ENCODE data around the gene NEMP2.

NEMP2 gene

DNA sequence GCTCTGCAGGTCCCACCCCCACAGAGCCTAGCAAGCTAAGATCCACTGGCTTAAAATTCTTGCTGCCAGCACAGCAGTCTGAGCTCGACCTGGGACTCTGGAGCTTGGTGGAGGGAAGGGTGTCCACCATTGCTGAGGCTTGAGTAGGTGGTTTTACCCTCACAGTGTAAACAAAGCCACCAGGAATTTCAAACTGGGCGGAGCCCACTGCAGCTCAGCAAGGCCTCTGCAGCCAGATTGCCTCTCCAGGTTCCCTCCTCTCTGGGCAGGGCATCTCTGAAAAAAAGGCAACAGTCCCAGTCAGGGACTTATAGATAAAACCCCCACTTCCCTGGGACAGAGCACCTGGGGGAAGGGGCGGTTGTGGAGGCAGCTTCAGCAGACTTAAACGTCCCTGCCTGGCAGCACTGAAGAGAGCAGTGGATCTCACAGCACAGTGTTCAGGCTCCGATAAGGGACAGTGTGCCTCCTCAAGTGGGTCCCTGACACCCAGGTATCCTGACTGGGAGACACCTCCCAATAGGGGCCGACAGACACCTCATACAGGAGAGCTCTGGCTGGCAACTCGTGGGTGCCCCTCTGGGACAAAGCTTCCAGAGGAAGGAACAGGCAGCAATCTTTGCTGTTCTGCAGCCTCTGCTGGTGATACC lies 20.0 kb upstream of the NEMP2 start:
- Histone ChIP-seq H3K27ac (ENCODE audit: insufficient read depth, low read depth, low read length, poor library complexity, severe bottlenecking) (no peak overlapping the region), H3K4me1 (ENCODE audit: control insufficient read depth, insufficient read depth, low read length) (peaks cover 4% of the 10 kb centered on the region), H3K27me3 (ENCODE audit: control insufficient read depth, insufficient read depth, low read length, poor library complexity, severe bottlenecking) (no peaks in the 10 kb centered on the region), H3K4me3 (ENCODE audit: insufficient read depth, low read depth, low read length) (no peak overlapping the region), H3K9me3 (ENCODE audit: control insufficient read depth, low read length) (no peaks in the 10 kb centered on the region), H3K36me3 (ENCODE audit: control insufficient read depth, insufficient read depth, low read length) (no peaks in the 10 kb centered on the region)
- 75 to 76% methylated on average over 7 of the region's 7 CpGs for WGBS, 2 experiments

DNA sequence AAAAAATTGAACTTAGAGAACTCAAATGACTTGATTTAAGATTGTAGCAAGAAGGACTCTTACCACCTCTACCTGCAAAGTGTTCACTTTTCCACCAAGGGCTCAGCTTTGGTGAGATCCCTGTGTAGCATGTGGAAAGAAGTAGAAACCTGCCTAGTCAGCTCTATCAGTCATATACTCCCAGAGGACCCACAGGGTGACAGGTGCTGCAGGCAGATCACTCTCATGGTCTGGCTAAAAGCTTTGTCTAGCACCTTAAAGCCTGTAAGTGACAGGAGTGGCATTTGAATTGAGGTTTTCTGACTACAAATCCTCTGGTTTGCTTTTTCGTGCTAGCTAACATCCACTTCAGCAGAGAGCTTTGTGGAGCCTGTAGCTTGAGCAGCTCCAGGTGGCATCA lies 18.7 kb upstream of the NEMP2 start:
- H3K36me3 ChIP-seq (ENCODE audit: control insufficient read depth, insufficient read depth, low read length), result no peaks in the 10 kb centered on the region
- no peak overlapping the region for H3K27ac ChIP-seq (ENCODE audit: insufficient read depth, low read depth, low read length, poor library complexity, severe bottlenecking)
- H3K9me3 ChIP-seq (ENCODE audit: control insufficient read depth, low read length), result no peaks in the 10 kb centered on the region
- peaks cover 4% of the 10 kb centered on the region for H3K4me1 ChIP-seq (ENCODE audit: control insufficient read depth, insufficient read depth, low read length)
- WGBS, 2 experiments, result 94 to 100% methylated on average over 1 of the region's 1 CpG
- no peaks in the 10 kb centered on the region for H3K27me3 ChIP-seq (ENCODE audit: control insufficient read depth, insufficient read depth, low read length, poor library complexity, severe bottlenecking)
- no peak overlapping the region for H3K4me3 ChIP-seq (ENCODE audit: insufficient read depth, low read depth, low read length)

DNA sequence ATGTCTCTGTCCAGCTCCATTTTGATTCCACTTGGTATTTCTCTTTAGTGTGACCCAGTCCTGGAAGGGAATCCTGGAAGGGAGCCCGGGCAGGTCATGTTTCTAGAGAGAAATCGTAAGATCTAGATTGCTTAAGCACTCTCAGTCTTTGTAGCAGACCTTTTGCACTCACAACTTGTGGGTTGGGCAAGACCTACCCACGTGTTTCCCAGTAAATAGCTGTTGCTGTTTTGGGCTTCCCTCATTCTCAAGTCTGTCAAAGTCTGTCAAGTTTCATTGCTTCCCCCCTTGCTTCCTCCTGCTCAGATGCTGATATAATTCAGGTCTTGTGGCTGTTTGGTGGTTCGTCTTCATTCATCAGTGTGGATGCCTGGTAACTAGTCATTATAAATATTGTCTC lies 17.4 kb upstream of the NEMP2 start:
- Histone ChIP-seq H3K36me3 (ENCODE audit: control insufficient read depth, insufficient read depth, low read length) (no peaks in the 10 kb centered on the region), H3K27ac (ENCODE audit: insufficient read depth, low read depth, low read length, poor library complexity, severe bottlenecking) (no peak overlapping the region), H3K4me1 (ENCODE audit: control insufficient read depth, insufficient read depth, low read length) (peaks cover 4% of the 10 kb centered on the region), H3K9me3 (ENCODE audit: control insufficient read depth, low read length) (no peaks in the 10 kb centered on the region), H3K27me3 (ENCODE audit: control insufficient read depth, insufficient read depth, low read length, poor library complexity, severe bottlenecking) (no peaks in the 10 kb centered on the region), H3K4me3 (ENCODE audit: insufficient read depth, low read depth, low read length) (no peak overlapping the region)
- WGBS, 2 experiments, result 84 to 88% methylated on average over 4 of the region's 4 CpGs

DNA sequence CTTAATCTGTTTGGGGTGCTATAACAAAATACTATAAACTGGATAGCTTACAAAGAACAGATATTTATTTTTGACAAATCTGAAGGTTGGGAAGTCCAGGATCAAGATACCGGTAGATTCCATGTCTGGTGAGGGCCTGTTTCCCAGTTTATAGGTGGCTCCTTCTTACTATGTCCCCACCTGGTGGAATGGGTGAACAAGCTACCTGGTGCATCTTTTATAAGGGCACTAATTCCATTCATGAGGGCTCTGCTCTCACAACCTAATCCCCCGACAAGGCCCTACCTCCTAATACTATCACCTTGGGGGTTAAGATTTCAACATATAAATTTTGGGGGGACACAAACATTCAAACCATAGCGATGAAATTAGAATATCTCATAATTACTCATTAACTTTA lies 15.6 kb upstream of the NEMP2 start:
- no peak overlapping the region for H3K4me3 ChIP-seq (ENCODE audit: insufficient read depth, low read depth, low read length)
- H3K4me1 ChIP-seq (ENCODE audit: control insufficient read depth, insufficient read depth, low read length), result peaks cover 4% of the 10 kb centered on the region
- no peaks in the 10 kb centered on the region for H3K9me3 ChIP-seq (ENCODE audit: control insufficient read depth, low read length)
- WGBS, 2 experiments, result 95 to 97% methylated on average over 3 of the region's 3 CpGs
- no peak overlapping the region for H3K27ac ChIP-seq (ENCODE audit: insufficient read depth, low read depth, low read length, poor library complexity, severe bottlenecking)
- no peaks in the 10 kb centered on the region for H3K36me3 ChIP-seq (ENCODE audit: control insufficient read depth, insufficient read depth, low read length)
- no peaks in the 10 kb centered on the region for H3K27me3 ChIP-seq (ENCODE audit: control insufficient read depth, insufficient read depth, low read length, poor library complexity, severe bottlenecking)

DNA sequence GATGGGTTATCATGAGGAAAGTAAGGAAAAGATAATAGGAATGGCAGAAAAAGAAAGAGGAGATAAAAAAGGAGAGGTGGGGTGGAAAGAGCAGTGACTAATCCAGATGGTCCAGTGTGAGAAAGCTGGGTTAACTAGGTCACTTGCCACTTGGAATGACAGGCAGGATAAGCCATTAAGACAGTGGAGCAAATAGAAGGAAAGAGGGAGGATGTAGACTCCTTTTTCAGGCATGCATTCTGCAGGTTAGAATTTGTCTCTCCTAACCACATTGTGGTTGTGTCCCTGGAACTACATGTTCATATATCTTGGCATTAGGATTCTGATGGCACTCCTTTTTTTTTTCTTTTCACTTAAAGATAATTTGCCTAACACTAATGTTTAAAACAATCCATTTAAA lies 13.4 kb upstream of the NEMP2 start:
- H3K9me3 ChIP-seq (ENCODE audit: control insufficient read depth, low read length), result no peaks in the 10 kb centered on the region
- H3K27me3 ChIP-seq (ENCODE audit: control insufficient read depth, insufficient read depth, low read length, poor library complexity, severe bottlenecking), result no peaks in the 10 kb centered on the region
- H3K36me3 ChIP-seq (ENCODE audit: control insufficient read depth, insufficient read depth, low read length), result no peaks in the 10 kb centered on the region
- H3K27ac ChIP-seq (ENCODE audit: insufficient read depth, low read depth, low read length, poor library complexity, severe bottlenecking), result no peak overlapping the region
- no peaks in the 10 kb centered on the region for H3K4me1 ChIP-seq (ENCODE audit: control insufficient read depth, insufficient read depth, low read length)
- no peak overlapping the region for H3K4me3 ChIP-seq (ENCODE audit: insufficient read depth, low read depth, low read length)

DNA sequence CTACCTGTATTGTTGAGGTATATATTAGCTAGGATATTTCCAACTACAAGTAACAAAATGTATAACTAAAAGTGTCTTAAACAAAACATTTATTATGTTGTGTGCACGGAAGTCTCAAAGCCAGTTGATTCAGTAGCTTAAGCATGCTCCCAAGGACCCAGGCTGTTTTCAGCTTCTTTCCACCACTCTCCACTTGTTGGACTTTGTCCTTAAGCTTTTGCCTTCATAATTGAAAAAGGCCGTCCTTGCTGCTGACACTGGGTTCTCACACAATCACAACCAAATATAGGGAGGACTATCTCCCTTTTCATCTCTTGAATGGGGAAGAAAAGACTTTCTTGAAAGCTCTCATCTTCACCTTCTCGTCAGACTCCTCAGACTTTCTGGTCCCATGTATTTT lies 12.2 kb upstream of the NEMP2 start:
- H3K4me1 ChIP-seq (ENCODE audit: control insufficient read depth, insufficient read depth, low read length), result no peaks in the 10 kb centered on the region
- no peaks in the 10 kb centered on the region for H3K36me3 ChIP-seq (ENCODE audit: control insufficient read depth, insufficient read depth, low read length)
- H3K27ac ChIP-seq (ENCODE audit: insufficient read depth, low read depth, low read length, poor library complexity, severe bottlenecking), result no peak overlapping the region
- H3K9me3 ChIP-seq (ENCODE audit: control insufficient read depth, low read length), result no peaks in the 10 kb centered on the region
- H3K27me3 ChIP-seq (ENCODE audit: control insufficient read depth, insufficient read depth, low read length, poor library complexity, severe bottlenecking), result no peaks in the 10 kb centered on the region
- no peak overlapping the region for H3K4me3 ChIP-seq (ENCODE audit: insufficient read depth, low read depth, low read length)
- WGBS, 2 experiments, result 88 to 94% methylated on average over 3 of the region's 3 CpGs

DNA sequence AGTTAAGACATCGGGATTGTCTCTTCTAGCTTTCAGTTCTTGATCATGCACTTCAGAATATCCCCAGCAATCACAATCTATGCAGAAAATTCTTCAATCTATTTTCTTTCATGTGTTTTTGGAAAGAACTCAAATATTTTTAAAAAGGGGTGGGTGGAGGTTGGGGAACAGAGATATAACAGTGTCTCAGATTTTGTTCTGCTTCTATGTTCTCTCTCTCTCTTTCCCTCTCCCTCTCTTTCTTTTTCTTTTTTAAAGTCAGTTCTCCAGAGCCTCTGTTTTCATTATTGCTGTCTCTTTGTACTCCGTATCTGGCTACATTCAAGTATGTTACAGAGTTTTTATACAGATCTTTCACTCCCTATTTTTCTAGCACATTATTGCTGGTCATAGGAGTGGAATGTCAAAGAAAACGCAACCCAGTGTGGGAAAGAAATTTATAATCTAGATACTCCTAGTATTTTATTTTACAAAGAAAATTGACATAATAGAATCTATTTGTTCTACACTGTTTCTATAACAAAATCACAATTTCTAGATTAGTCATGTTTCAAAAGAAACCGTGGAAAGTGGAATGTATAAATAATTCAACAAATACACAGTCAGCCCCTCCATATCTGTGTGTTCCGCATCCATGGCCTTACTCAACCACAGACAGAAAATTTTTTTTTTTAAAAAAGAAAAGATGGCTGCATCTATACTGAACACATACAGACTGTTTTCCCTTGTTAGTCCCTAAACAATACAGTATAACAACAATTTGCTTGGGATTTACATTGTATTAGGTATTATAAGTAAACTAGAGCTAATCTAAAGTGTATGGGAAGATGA lies 11.2 kb upstream of the NEMP2 start:
- 90 to 92% methylated on average over 2 to 4 of the region's 5 CpGs for WGBS, 2 experiments
- H3K9me3 ChIP-seq (ENCODE audit: control insufficient read depth, low read length), result no peaks in the 10 kb centered on the region
- no peaks in the 10 kb centered on the region for H3K27me3 ChIP-seq (ENCODE audit: control insufficient read depth, insufficient read depth, low read length, poor library complexity, severe bottlenecking)
- H3K4me3 ChIP-seq (ENCODE audit: insufficient read depth, low read depth, low read length), result no peak overlapping the region
- no peaks in the 10 kb centered on the region for H3K4me1 ChIP-seq (ENCODE audit: control insufficient read depth, insufficient read depth, low read length)
- H3K27ac ChIP-seq (ENCODE audit: insufficient read depth, low read depth, low read length, poor library complexity, severe bottlenecking), result no peak overlapping the region
- no peaks in the 10 kb centered on the region for H3K36me3 ChIP-seq (ENCODE audit: control insufficient read depth, insufficient read depth, low read length)

DNA sequence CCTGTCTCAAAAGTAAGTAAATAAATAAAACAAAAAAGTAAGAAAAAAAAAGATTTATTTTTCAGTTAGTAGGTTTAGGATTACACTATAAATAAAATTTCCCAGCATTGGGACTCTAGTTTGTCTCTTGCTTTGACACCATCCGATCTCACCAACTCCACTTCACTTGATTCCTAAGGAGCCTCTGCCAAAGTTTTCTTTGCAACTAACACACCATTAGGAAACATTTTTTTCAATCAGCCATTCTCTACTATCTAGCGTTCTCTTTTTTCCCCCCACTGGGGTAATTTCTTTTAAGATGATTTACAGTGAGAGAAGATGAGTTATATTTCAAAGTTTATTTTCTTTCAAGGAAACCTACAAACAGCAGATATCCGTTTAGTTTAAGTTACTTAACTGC lies 10.6 kb upstream of the NEMP2 start:
- Histone ChIP-seq H3K4me3 (ENCODE audit: insufficient read depth, low read depth, low read length) (no peak overlapping the region), H3K4me1 (ENCODE audit: control insufficient read depth, insufficient read depth, low read length) (no peaks in the 10 kb centered on the region), H3K36me3 (ENCODE audit: control insufficient read depth, insufficient read depth, low read length) (no peaks in the 10 kb centered on the region), H3K27ac (ENCODE audit: insufficient read depth, low read depth, low read length, poor library complexity, severe bottlenecking) (no peak overlapping the region), H3K9me3 (ENCODE audit: control insufficient read depth, low read length) (no peaks in the 10 kb centered on the region), H3K27me3 (ENCODE audit: control insufficient read depth, insufficient read depth, low read length, poor library complexity, severe bottlenecking) (no peaks in the 10 kb centered on the region)
- WGBS, 2 experiments, result 95 to 96% methylated on average over 2 of the region's 3 CpGs

DNA sequence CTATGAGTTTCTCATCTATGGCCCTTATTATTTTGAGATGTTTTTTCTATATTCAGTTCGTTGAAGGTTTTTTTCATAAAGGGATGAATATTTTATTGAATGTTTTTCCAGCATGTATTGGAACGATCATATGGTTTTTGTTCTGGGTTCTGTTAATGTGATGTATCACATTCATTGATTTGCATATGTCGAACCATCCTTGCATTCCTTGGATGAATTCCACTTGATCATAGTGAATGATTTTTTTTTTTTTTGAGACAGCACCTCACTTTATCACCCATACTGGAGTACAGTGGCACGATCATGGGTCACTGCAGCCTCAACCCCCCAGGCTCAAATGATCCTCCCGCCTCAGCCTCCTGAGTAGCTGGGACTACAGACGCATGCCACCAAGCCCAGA lies 5.5 kb upstream of the NEMP2 start:
- Histone ChIP-seq H3K4me1 (ENCODE audit: control insufficient read depth, insufficient read depth, low read length) (peaks cover 12% of the 10 kb centered on the region), H3K27me3 (ENCODE audit: control insufficient read depth, insufficient read depth, low read length, poor library complexity, severe bottlenecking) (no peaks in the 10 kb centered on the region), H3K4me3 (ENCODE audit: insufficient read depth, low read depth, low read length) (no peak overlapping the region), H3K36me3 (ENCODE audit: control insufficient read depth, insufficient read depth, low read length) (no peaks in the 10 kb centered on the region), H3K27ac (ENCODE audit: insufficient read depth, low read depth, low read length, poor library complexity, severe bottlenecking) (no peak overlapping the region), H3K9me3 (ENCODE audit: control insufficient read depth, low read length) (no peaks in the 10 kb centered on the region)
- 84 to 96% methylated on average over 3 to 6 of the region's 6 CpGs for WGBS, 2 experiments

DNA sequence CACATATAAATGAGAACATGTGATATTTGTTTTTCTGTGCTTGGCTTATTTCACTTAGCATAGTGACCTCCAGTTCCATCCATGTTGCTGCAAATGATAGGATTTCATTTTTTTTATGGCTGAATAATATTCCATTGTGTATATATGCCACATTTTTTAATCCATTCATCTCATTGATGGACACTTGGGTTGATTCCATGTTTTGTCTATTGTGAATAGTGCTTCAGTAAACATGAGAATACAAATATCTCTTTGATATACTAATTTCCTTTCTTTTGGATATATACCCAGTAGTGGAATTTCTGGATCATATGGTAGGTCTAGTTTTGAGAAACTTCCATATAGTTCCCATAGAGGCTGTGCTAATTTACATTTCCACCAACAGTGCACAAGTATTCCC lies 3.7 kb upstream of the NEMP2 start:
- H3K9me3 ChIP-seq (ENCODE audit: control insufficient read depth, low read length), result no peaks in the 10 kb centered on the region
- H3K36me3 ChIP-seq (ENCODE audit: control insufficient read depth, insufficient read depth, low read length), result no peaks in the 10 kb centered on the region
- H3K4me3 ChIP-seq (ENCODE audit: insufficient read depth, low read depth, low read length), result no peak overlapping the region
- no peaks in the 10 kb centered on the region for H3K27me3 ChIP-seq (ENCODE audit: control insufficient read depth, insufficient read depth, low read length, poor library complexity, severe bottlenecking)
- H3K4me1 ChIP-seq (ENCODE audit: control insufficient read depth, insufficient read depth, low read length), result peaks cover 12% of the 10 kb centered on the region
- H3K27ac ChIP-seq (ENCODE audit: insufficient read depth, low read depth, low read length, poor library complexity, severe bottlenecking), result no peak overlapping the region
